HT1080 (cell line): ENCODE results near the gene ACE2. TPM values are rescaled to one million over a fixed set of nuclear protein-coding genes. Genes with fewer than 3 reads are reported as not detected.

Experiments
- DNase-seq: peaks from one replicate; pipeline ENCODE4 v3.0.0-alpha.2; 2015; ENCODE audit warnings: low read depth
- total RNA-seq: library from RNA; depleted of rRNA; stranded (reverse); fragments of >200 nt; shearing (Covaris generic); gene quantifications from 2 replicates; pipeline ENCODE4 v1.2.3, GENCODE V29; 2014

ACE2 gene
- total RNA-seq, 1 experiment from 2014 or later, result not detected

GRCh38 chrX:15576019-15576418 lies 24.7 kb downstream of the ACE2 start:
- no peak for DNase-seq

GRCh38 chrX:15574017-15574416 lies 26.7 kb downstream of the ACE2 start:
- no peak for DNase-seq

GRCh38 chrX:15570145-15570544 lies 30.6 kb downstream of the ACE2 start:
- DNase-seq, result no peak

- DNase-seq, result no peak
Observed at GRCh38 chrX:15567886-15568616, 32.7 kb downstream of the ACE2 start.

GRCh38 chrX:15567267-15567666 lies 33.5 kb downstream of the ACE2 start:
- no peak for DNase-seq

GRCh38 chrX:15566244-15566643 lies 34.5 kb downstream of the ACE2 start:
- no peak for DNase-seq

GRCh38 chrX:15564981-15565579 lies 35.7 kb downstream of the ACE2 start:
- peak; percentile 83 for DNase-seq

GRCh38 chrX:15563056-15563455 lies 37.7 kb downstream of the ACE2 start:
- DNase-seq, result no peak

GRCh38 chrX:15560924-15561323 lies 39.8 kb downstream of the ACE2 start:
- no peak for DNase-seq

- DNase-seq, result no peak
Observed at GRCh38 chrX:15559227-15559626, 41.5 kb downstream of the ACE2 start.

- DNase-seq, result no peak
Observed at GRCh38 chrX:15549189-15550012, 51.4 kb downstream of the ACE2 start.

GRCh38 chrX:15547356-15547755 lies 53.4 kb downstream of the ACE2 start:
- DNase-seq, result no peak

GRCh38 chrX:15546745-15547144 lies 54.0 kb downstream of the ACE2 start:
- DNase-seq, result peak; percentile 2

- DNase-seq, result no peak
Observed at GRCh38 chrX:15530318-15530717, 70.4 kb downstream of the ACE2 start.

- peak; percentile 39 for DNase-seq
Observed at GRCh38 chrX:15529165-15529564, 71.6 kb downstream of the ACE2 start.

GRCh38 chrX:15525664-15526416 lies 74.9 kb downstream of the ACE2 start:
- DNase-seq, result peak; percentile 10

- DNase-seq, result peak; percentile 65
Observed at GRCh38 chrX:15524417-15524816, 76.3 kb downstream of the ACE2 start.

- no peak for DNase-seq
Observed at GRCh38 chrX:15523088-15523487, 77.7 kb downstream of the ACE2 start.

GRCh38 chrX:15522464-15522863 lies 78.3 kb downstream of the ACE2 start:
- DNase-seq, result no peak

GRCh38 chrX:15515931-15516330 lies 84.8 kb downstream of the ACE2 start:
- DNase-seq, result no peak

GRCh38 chrX:15514279-15514678 lies 86.5 kb downstream of the ACE2 start:
- no peak for DNase-seq
